ENCODE measurements around the gene GEMIN7. TPM values are rescaled to one million over a fixed set of nuclear protein-coding genes. Genes with fewer than 3 reads are reported as not detected.
A peak's percentile ranks its signal among the peaks of the same experiment; 100 is the strongest.

GEMIN7 gene
- total and polyA plus RNA-seq, 2 of the 13 experiments (the other 11 are each of a cell fraction or from before 2014, with no cell fraction given), result 24.1 to 30.6 TPM

DNA sequence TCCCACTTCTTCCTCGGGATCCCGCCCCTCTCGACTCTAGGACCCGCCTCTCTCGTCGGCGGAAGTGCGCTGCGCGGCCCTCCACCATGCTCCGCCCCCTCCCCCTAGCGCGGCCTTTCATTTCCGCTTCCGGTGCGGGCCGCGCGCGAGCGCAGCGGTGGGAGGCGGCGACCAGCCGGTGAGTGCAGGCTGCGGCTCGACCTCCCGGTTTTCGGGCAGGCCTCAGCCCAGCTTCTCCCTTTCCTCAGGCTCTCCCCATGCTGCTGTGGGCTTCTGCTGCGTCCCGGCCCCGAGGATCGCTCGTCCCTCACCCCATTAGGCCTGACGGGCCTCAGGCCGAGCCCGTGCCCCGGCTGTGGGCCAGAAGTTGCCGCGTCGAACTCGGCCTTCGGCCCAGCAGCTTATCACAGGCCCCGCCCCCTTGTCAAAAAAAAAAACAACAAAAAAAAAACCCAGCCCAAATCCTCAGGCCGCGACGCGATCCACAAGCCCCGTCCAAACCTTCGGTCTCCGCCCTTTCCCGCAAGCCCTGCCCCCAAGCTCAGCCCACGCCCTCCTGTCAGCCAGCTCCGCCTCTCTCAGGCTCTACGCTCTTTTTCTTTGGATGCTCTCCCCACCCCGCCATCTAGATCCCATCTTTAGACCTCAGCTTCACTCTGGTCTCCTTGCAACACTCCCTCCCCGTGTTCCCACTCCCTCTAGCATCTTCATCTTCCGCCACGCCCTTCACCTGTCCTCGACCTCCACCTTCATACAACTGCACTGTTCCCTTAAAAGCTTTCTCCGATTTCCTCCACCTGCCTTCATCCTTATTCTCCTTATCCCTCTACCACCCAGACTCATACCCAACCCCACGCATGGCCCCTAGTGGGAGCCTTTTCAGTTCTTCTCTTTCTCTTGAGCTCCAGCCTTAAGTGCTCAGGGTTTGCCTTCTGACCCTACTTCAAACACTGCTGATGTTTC lies 39.8 kb upstream of the GEMIN7 start, which contains the start of gene CLASRP (continued):
- TF ChIP-seq, protein P1, sequence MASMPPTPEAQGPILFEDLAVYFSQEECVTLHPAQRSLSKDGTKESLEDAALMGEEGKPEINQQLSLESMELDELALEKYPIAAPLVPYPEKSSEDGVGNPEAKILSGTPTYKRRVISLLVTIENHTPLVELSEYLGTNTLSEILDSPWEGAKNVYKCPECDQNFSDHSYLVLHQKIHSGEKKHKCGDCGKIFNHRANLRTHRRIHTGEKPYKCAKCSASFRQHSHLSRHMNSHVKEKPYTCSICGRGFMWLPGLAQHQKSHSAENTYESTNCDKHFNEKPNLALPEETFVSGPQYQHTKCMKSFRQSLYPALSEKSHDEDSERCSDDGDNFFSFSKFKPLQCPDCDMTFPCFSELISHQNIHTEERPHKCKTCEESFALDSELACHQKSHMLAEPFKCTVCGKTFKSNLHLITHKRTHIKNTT (CRISPR knock-in tag; IDR thresholded peaks at IDR 0.05), result no peak
- TF ChIP-seq KAT8 (CRISPR knock-in tag; IDR thresholded peaks at IDR 0.05), result peak; percentile 94
- TF ChIP-seq, protein P2, sequence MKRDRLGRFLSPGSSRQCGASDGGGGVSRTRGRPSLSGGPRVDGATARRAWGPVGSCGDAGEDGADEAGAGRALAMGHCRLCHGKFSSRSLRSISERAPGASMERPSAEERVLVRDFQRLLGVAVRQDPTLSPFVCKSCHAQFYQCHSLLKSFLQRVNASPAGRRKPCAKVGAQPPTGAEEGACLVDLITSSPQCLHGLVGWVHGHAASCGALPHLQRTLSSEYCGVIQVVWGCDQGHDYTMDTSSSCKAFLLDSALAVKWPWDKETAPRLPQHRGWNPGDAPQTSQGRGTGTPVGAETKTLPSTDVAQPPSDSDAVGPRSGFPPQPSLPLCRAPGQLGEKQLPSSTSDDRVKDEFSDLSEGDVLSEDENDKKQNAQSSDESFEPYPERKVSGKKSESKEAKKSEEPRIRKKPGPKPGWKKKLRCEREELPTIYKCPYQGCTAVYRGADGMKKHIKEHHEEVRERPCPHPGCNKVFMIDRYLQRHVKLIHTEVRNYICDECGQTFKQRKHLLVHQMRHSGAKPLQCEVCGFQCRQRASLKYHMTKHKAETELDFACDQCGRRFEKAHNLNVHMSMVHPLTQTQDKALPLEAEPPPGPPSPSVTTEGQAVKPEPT (CRISPR knock-in tag; IDR thresholded peaks at IDR 0.05; ENCODE audit: low read depth), result no peak
- peak; percentile 80; the same call in 1 of the 2 replicates for TF ChIP-seq MED13 (CRISPR knock-in tag; IDR thresholded peaks at IDR 0.05)
- no peak for TF ChIP-seq ZNF10 (CRISPR knock-in tag; IDR thresholded peaks at IDR 0.05; ENCODE audit: borderline replicate concordance, low read depth)
- no peak for TF ChIP-seq ZNF34 (CRISPR knock-in tag; IDR thresholded peaks at IDR 0.05; ENCODE audit: borderline replicate concordance)
- 0 out of 2 replicates have a peak, but pooled peaks have one; percentile 36 for TF ChIP-seq ZNF430 (CRISPR knock-in tag; IDR thresholded peaks at IDR 0.05)
- peak; percentile 52 for TF ChIP-seq ZSCAN12 (CRISPR knock-in tag; IDR thresholded peaks at IDR 0.05)
- no peak for TF ChIP-seq XBP1 (CRISPR knock-in tag; IDR thresholded peaks at IDR 0.05)
- peak; percentile 67 for TF ChIP-seq ZNF331 (CRISPR knock-in tag; IDR thresholded peaks at IDR 0.05)
- peak; percentile 99 for TF ChIP-seq PHF8 (CRISPR knock-in tag; IDR thresholded peaks at IDR 0.05)
- TF ChIP-seq DR1 (CRISPR knock-in tag; IDR thresholded peaks at IDR 0.05), result peak; percentile 82
- peak; percentile 38; the same call in 1 of the 2 replicates for TF ChIP-seq PPARG (CRISPR knock-in tag; conservative IDR thresholded peaks at IDR 0.05)
- no peak for TF ChIP-seq TCF7 (IDR thresholded peaks at IDR 0.05; ENCODE audit: low read depth)
- TF ChIP-seq ZFY (CRISPR knock-in tag; IDR thresholded peaks at IDR 0.05), result peak; percentile 99
- no peak for TF ChIP-seq ZNF644 (CRISPR knock-in tag; IDR thresholded peaks at IDR 0.05; ENCODE audit: low read depth)
- TF ChIP-seq MTERF4 (CRISPR knock-in tag; IDR thresholded peaks at IDR 0.05), result no peak
- TF ChIP-seq FOXJ3 (CRISPR knock-in tag; IDR thresholded peaks at IDR 0.05; ENCODE audit: borderline replicate concordance), result no peak
- peak; percentile 91 for TF ChIP-seq SAP130 (CRISPR knock-in tag; IDR thresholded peaks at IDR 0.05; ENCODE audit: low read depth)
- TF ChIP-seq DNMT1 (CRISPR knock-in tag; IDR thresholded peaks at IDR 0.05), result 0 out of 2 replicates have a peak, but pooled peaks have one; percentile 53
- TF ChIP-seq MAZ (IDR thresholded peaks at IDR 0.05; ENCODE audit: borderline replicate concordance, low read depth, low read length), result peak; percentile 74
- TF ChIP-seq MAZ (CRISPR knock-in tag; IDR thresholded peaks at IDR 0.05; ENCODE audit: low read depth), result peak; percentile 62; the same call in 1 of the 2 replicates
- TF ChIP-seq MBNL3 (CRISPR knock-in tag; conservative IDR thresholded peaks at IDR 0.05), result no peak
- peak; percentile 73; the same call in 1 of the 2 replicates for TF ChIP-seq ISL2 (CRISPR knock-in tag; IDR thresholded peaks at IDR 0.05)
- TF ChIP-seq SIN3B (IDR thresholded peaks at IDR 0.05; ENCODE audit: low read length), result no peak
- no peak for TF ChIP-seq DNMT3B (CRISPR knock-in tag; conservative IDR thresholded peaks at IDR 0.05)
